ENCODE results near the gene SURF1. TPM values are rescaled to one million over a fixed set of nuclear protein-coding genes. Genes with fewer than 3 reads are reported as not detected.
A peak's percentile ranks its signal among the peaks of the same experiment; 100 is the strongest.

SURF1 gene
- total RNA-seq, 4 donors from 2014 or later = 13.0 to 34.7 (median 24.4) TPM

- H3K4me3 ChIP-seq = no peak overlapping the region
- peaks cover 7 to 16% of the 10 kb centered on the region in 2 donors for H3K4me1 ChIP-seq
- intact Hi-C loops (cut with DNase I; ENCODE audit: low total_unique reads) = no loop called here
- TF ChIP-seq POLR2A (IDR thresholded peaks at IDR 0.05) = no peak
- TF ChIP-seq CTCF (IDR thresholded peaks at IDR 0.05) = no peak
- no peaks in the 10 kb centered on the region for H3K27me3 ChIP-seq
- no peaks in the 10 kb centered on the region for H3K36me3 ChIP-seq
- no peaks in the 10 kb centered on the region for H3K9me3 ChIP-seq
- DNase-seq = peak in 1 of 2 donors; percentile 11
- no peak overlapping the region for H3K27ac ChIP-seq
Measured at GRCh38 chr9:133333566-133333965, 22.7 kb downstream of the SURF1 start.

- Histone ChIP-seq H3K4me3 (no peak overlapping the region), H3K9me3 (no peaks in the 10 kb centered on the region), H3K27me3 (no peaks in the 10 kb centered on the region), H3K27ac (no peak overlapping the region), H3K36me3 (no peaks in the 10 kb centered on the region), H3K4me1 (peaks cover 7 to 16% of the 10 kb centered on the region in 2 donors)
- TF ChIP-seq CTCF (IDR thresholded peaks at IDR 0.05) (no peak), POLR2A (IDR thresholded peaks at IDR 0.05) (no peak)
- DNase-seq = no peak
- intact Hi-C loops (cut with DNase I; ENCODE audit: low total_unique reads) = no loop called here
Measured at GRCh38 chr9:133333011-133333410, 23.3 kb downstream of the SURF1 start.

- TF ChIP-seq POLR2A (IDR thresholded peaks at IDR 0.05) (no peak), CTCF (IDR thresholded peaks at IDR 0.05) (no peak)
- H3K36me3 ChIP-seq = no peaks in the 10 kb centered on the region
- peaks cover 7 to 16% of the 10 kb centered on the region in 2 donors for H3K4me1 ChIP-seq
- H3K27me3 ChIP-seq = no peaks in the 10 kb centered on the region
- no peak overlapping the region for H3K4me3 ChIP-seq
- intact Hi-C loops (cut with DNase I; ENCODE audit: low total_unique reads) = no loop called here
- H3K27ac ChIP-seq = no peak overlapping the region
- no peak for DNase-seq
- no peaks in the 10 kb centered on the region for H3K9me3 ChIP-seq
Measured at GRCh38 chr9:133332381-133332730, 23.9 kb downstream of the SURF1 start.

GRCh38 chr9:133331641-133332380 lies 24.5 kb downstream of the SURF1 start:
- no peak for TF ChIP-seq POLR2A (IDR thresholded peaks at IDR 0.05)
- TF ChIP-seq CTCF (IDR thresholded peaks at IDR 0.05) = no peak
- Histone ChIP-seq H3K9me3 (no peaks in the 10 kb centered on the region), H3K36me3 (no peaks in the 10 kb centered on the region), H3K4me1 (peaks cover 7 to 16% of the 10 kb centered on the region in 2 donors), H3K27me3 (no peaks in the 10 kb centered on the region), H3K27ac (no peak overlapping the region), H3K4me3 (no peak overlapping the region)
- intact Hi-C loops (cut with DNase I; ENCODE audit: low total_unique reads) = no loop called here
- no peak for DNase-seq

- Histone ChIP-seq H3K9me3 (no peaks in the 10 kb centered on the region), H3K36me3 (no peaks in the 10 kb centered on the region), H3K4me3 (no peak overlapping the region), H3K27me3 (no peaks in the 10 kb centered on the region), H3K27ac (no peak overlapping the region), H3K4me1 (peaks cover 7 to 12% of the 10 kb centered on the region in 2 donors)
- DNase-seq = no peak
- TF ChIP-seq CTCF (IDR thresholded peaks at IDR 0.05) (no peak), POLR2A (IDR thresholded peaks at IDR 0.05) (no peak)
- intact Hi-C loops (cut with DNase I; ENCODE audit: low total_unique reads) = no loop called here
Measured at GRCh38 chr9:133331221-133331620, 25.1 kb downstream of the SURF1 start.
